Prostate gland (tissue), 2 donors: Measurements from ENCODE around the gene CKAP2L.

ENCODE experiments used
- CTCF ChIP-seq, 4 experiments: fragments of 200-600 bp in 2 of 4; fragments of 450-650 bp in 2 of 4; sonication (generic) in 2 of 4; IDR thresholded peaks; 1 replicate in 3 of 4; 2 replicates in 1 of 4; pipeline ENCODE4 v1.5.1; 2016 to 2019; ENCODE audit warnings: antibody characterized with exemption in 4 of 4, mild to moderate bottlenecking in 2 of 4, moderate library complexity in 2 of 4
- POLR2A ChIP-seq: fragments of 450-650 bp; IDR thresholded peaks from one replicate; pipeline ENCODE4 v1.6.1; 2016; ENCODE audit warnings: antibody characterized with exemption, mild to moderate bottlenecking
- POLR2AphosphoS5 ChIP-seq: sonication (generic); formaldehyde crosslinking; IDR thresholded peaks from one replicate; pipeline ENCODE4 v1.6.1; 2017; ENCODE audit warnings: antibody characterized with exemption

DNA sequence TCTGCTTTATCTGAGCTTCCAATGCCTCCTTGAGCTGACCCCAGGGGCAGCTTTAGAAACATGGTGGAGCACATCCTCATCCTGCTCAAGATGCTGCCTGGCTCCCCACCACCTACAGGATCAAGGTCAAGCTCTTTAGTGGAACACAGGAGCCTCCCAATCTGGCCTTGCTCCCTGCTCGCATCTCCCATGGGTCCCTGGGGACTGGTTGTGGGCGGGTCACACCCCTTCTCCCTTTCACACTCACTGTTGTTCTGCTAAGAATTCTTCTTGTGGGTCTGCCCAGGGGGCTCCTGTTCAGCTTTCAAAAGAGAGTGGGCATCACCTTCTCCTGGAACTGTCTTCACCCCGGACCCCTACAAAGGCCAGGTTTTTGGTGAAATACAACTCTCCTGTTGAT is 51.9 kb downstream of the CKAP2L start:
- TF ChIP-seq CTCF (IDR thresholded peaks at IDR 0.05) (no peak), POLR2A (no peak), POLR2AphosphoS5 (no peak)
